Upper lobe of left lung (tissue), 4 donors: Measurements from ENCODE around the gene N4BP2L2.

ENCODE experiments used
- CTCF ChIP-seq, 6 experiments: fragments of 450-650 bp in 4 of 6; fragments of 200-600 bp in 2 of 6; sonication (generic) in 2 of 6; IDR thresholded peaks; one replicate each; pipeline ENCODE4 v1.5.1; 2016 to 2019; ENCODE audit warnings: antibody characterized with exemption in 6 of 6
- EP300 ChIP-seq, 4 donors: sonication (generic); formaldehyde crosslinking; IDR thresholded peaks; one replicate each; pipeline ENCODE4 v1.5.1; 2017; ENCODE audit warnings: antibody characterized with exemption in 4 of 4, control low read depth in 2 of 4
- POLR2A ChIP-seq, 4 donors: fragments of 450-650 bp; IDR thresholded peaks; one replicate each; pipeline ENCODE4 v1.5.1; 2016 to 2017; ENCODE audit warnings: antibody characterized with exemption in 4 of 4, mild to moderate bottlenecking in 2 of 4
- POLR2AphosphoS5 ChIP-seq, 2 donors: sonication (generic); formaldehyde crosslinking; IDR thresholded peaks; one replicate each; pipeline ENCODE4 v1.5.1; 2017; ENCODE audit warnings: antibody characterized with exemption in 2 of 2

GRCh38 chr13:32468502-32469142 lies 70.0 kb downstream of the N4BP2L2 start:
- TF ChIP-seq POLR2A (IDR thresholded peaks at IDR 0.05) (no peak), CTCF (IDR thresholded peaks at IDR 0.05) (no peak), POLR2AphosphoS5 (IDR thresholded peaks at IDR 0.05) (no peak), EP300 (IDR thresholded peaks at IDR 0.05) (no peak)
